GM18519 (cell line): ENCODE measurements around the gene NMT1.

ENCODE experiments used
- ATAC-seq: cut with Tn5 transposase; IDR thresholded peaks from one replicate; pipeline ENCODE4 v1.9.1; 2021; ENCODE audit warnings: mild to moderate bottlenecking, moderate library complexity; ENCODE audit not compliant: unreplicated experiment, low FRiP score

NMT1 gene

GRCh38 chr17:45073414-45074070 is 12.4 kb downstream of the NMT1 start:
- ATAC-seq = no peak

GRCh38 chr17:45077643-45078042 is 16.5 kb downstream of the NMT1 start:
- ATAC-seq = no peak

- ATAC-seq = no peak
Measured at GRCh38 chr17:45081047-45081703, 20.1 kb downstream of the NMT1 start.

GRCh38 chr17:45086391-45086790 is 25.3 kb downstream of the NMT1 start:
- ATAC-seq = no peak

- no peak for ATAC-seq
Measured at GRCh38 chr17:45086865-45087503, 25.9 kb downstream of the NMT1 start.

- ATAC-seq = no peak
Measured at GRCh38 chr17:45087504-45087975, 26.4 kb downstream of the NMT1 start.

GRCh38 chr17:45087978-45088377 is 26.9 kb downstream of the NMT1 start:
- no peak for ATAC-seq

GRCh38 chr17:45088741-45089140 is 27.6 kb downstream of the NMT1 start:
- no peak for ATAC-seq

GRCh38 chr17:45090711-45091110 is 29.6 kb downstream of the NMT1 start:
- ATAC-seq = no peak

- no peak for ATAC-seq
Measured at GRCh38 chr17:45091778-45092425, 30.8 kb downstream of the NMT1 start.

- no peak for ATAC-seq
Measured at GRCh38 chr17:45092911-45093430, 31.9 kb downstream of the NMT1 start.

- no peak for ATAC-seq
Measured at GRCh38 chr17:45093444-45094110, 32.5 kb downstream of the NMT1 start.

- ATAC-seq = no peak
Measured at GRCh38 chr17:45096141-45096540, 35.0 kb downstream of the NMT1 start.

GRCh38 chr17:45096926-45097325 is 35.8 kb downstream of the NMT1 start:
- ATAC-seq = no peak

GRCh38 chr17:45098081-45098868 is 37.2 kb downstream of the NMT1 start:
- no peak for ATAC-seq

- no peak for ATAC-seq
Measured at GRCh38 chr17:45098869-45099616, 37.9 kb downstream of the NMT1 start.

- no peak for ATAC-seq
Measured at GRCh38 chr17:45101546-45101882, 40.4 kb downstream of the NMT1 start.

GRCh38 chr17:45101883-45102811 is 41.0 kb downstream of the NMT1 start:
- ATAC-seq = no peak
